GM18508 (cell line): ENCODE data around the gene NEDD8.
"Not testable (repeated sequence)": the region's sequence is repeated elsewhere in the genome, so short reads cannot be mapped to it uniquely, and the experiment has no call there.

ENCODE experiments used
- ATAC-seq: cut with Tn5 transposase; IDR thresholded peaks from one replicate; pipeline ENCODE4 v1.9.1; 2021; ENCODE audit warnings: moderate number of reproducible peaks; ENCODE audit not compliant: insufficient read depth, unreplicated experiment

The NEDD8 gene

GRCh38 chr14:24203249-24203886 lies 28.8 kb downstream of the NEDD8 start:
- ATAC-seq = not testable (repeated sequence)

GRCh38 chr14:24202538-24202937 lies 29.6 kb downstream of the NEDD8 start:
- not testable (repeated sequence) for ATAC-seq

GRCh38 chr14:24198814-24199524 lies 33.2 kb downstream of the NEDD8 start:
- no peak for ATAC-seq

GRCh38 chr14:24197056-24197450 lies 35.1 kb downstream of the NEDD8 start:
- no peak for ATAC-seq

- no peak for ATAC-seq
Observed at GRCh38 chr14:24196071-24197055, 35.8 kb downstream of the NEDD8 start.

GRCh38 chr14:24195186-24196070 lies 36.7 kb downstream of the NEDD8 start, which contains the start of gene TM9SF1:
TM9SF1 (minus strand) TSS chr14:24195441; CDS start chr14:24195019, 422 bp downstream.
- ATAC-seq = peak; percentile 61

- ATAC-seq = no peak
Observed at GRCh38 chr14:24194873-24195185, 37.3 kb downstream of the NEDD8 start.

GRCh38 chr14:24194186-24194872 lies 37.8 kb downstream of the NEDD8 start:
- no peak for ATAC-seq

GRCh38 chr14:24192933-24193332 lies 39.2 kb downstream of the NEDD8 start:
- ATAC-seq = no peak

GRCh38 chr14:24190416-24190815 lies 41.8 kb downstream of the NEDD8 start:
- no peak for ATAC-seq

GRCh38 chr14:24189460-24189859 lies 42.7 kb downstream of the NEDD8 start:
- no peak for ATAC-seq

GRCh38 chr14:24189059-24189375 lies 43.1 kb downstream of the NEDD8 start:
- no peak for ATAC-seq

GRCh38 chr14:24188251-24189058 lies 43.7 kb downstream of the NEDD8 start, which contains the start of gene IPO4:
IPO4 (minus strand) TSS chr14:24188816; CDS start chr14:24188787, 29 bp downstream.
- ATAC-seq = peak; percentile 54

GRCh38 chr14:24187539-24187915 lies 44.6 kb downstream of the NEDD8 start:
- ATAC-seq = no peak

GRCh38 chr14:24186831-24187538 lies 45.2 kb downstream of the NEDD8 start:
- ATAC-seq = no peak

- ATAC-seq = no peak
Observed at GRCh38 chr14:24185741-24186140, 46.4 kb downstream of the NEDD8 start.

- no peak for ATAC-seq
Observed at GRCh38 chr14:24185026-24185425, 47.1 kb downstream of the NEDD8 start.
